HepG2 (cell line): Measurements from ENCODE around the gene MAPK14. TPM values are rescaled to one million over a fixed set of nuclear protein-coding genes. Genes with fewer than 3 reads are reported as not detected.
A peak's percentile ranks its signal among the peaks of the same experiment; 100 is the strongest.

Experiments
- ARID3A ChIP-seq: IDR thresholded peaks from 2 replicates; pipeline ENCODE4 v1.6.1; 2012; ENCODE audit warnings: low read depth, low read length, improper control_type of control experiment
- CREB1 ChIP-seq, 2 experiments: fragments of 450-650 bp in 1 of 2; IDR thresholded peaks; 2 replicates each; pipeline ENCODE4 v1.6.1; 2016 to 2017; ENCODE audit warnings: control low read depth in 1 of 2, mild to moderate bottlenecking in 1 of 2, missing compliant biosample characterization in 1 of 2, missing genetic modification characterization in 1 of 2
- EP300 ChIP-seq, 3 experiments: sonication (generic) in 1 of 3; formaldehyde crosslinking in 1 of 3; IDR thresholded peaks; 2 replicates each; pipeline versions ENCODE4 v1.5.1 to v1.6.1; 2011 to 2020; ENCODE audit warnings: low read depth in 2 of 3, low read length in 2 of 3, borderline replicate concordance in 1 of 3, improper control_type of control experiment in 1 of 3, mild to moderate bottlenecking in 1 of 3, missing genetic modification reagents in 1 of 3, moderate library complexity in 1 of 3
- ETV5 ChIP-seq: IDR thresholded peaks from 2 replicates; pipeline ENCODE4 v1.6.1; 2018; ENCODE audit warnings: missing biosample characterization, missing genetic modification reagents, inconsistent platforms, borderline replicate concordance
- FOXK2 ChIP-seq: fragments of 450-650 bp; IDR thresholded peaks from 2 replicates; pipeline ENCODE4 v1.6.1; 2016
- FOXP4 ChIP-seq: sonication (generic); formaldehyde crosslinking; IDR thresholded peaks from 2 replicates; pipeline ENCODE4 v1.4.0; 2020; ENCODE audit warnings: missing genetic modification reagents
- IRF9 ChIP-seq: sonication (generic); formaldehyde crosslinking; IDR thresholded peaks from 2 replicates; pipeline ENCODE4 v1.8.0; 2022; ENCODE audit warnings: missing genetic modification reagents, mild to moderate bottlenecking, borderline replicate concordance
- KAT8 ChIP-seq: IDR thresholded peaks from 2 replicates; pipeline ENCODE4 v1.6.1; 2016; ENCODE audit warnings: missing genetic modification reagents, missing compliant biosample characterization
- MXD3 ChIP-seq: IDR thresholded peaks from 2 replicates; pipeline ENCODE4 v1.6.1; 2016; ENCODE audit warnings: mild to moderate bottlenecking, missing biosample characterization, missing genetic modification reagents
- PHF8 ChIP-seq: sonication (generic); formaldehyde crosslinking; IDR thresholded peaks from 2 replicates; pipeline ENCODE4 v1.5.0; 2020; ENCODE audit warnings: missing genetic modification reagents
- PITX1 ChIP-seq: sonication (generic); formaldehyde crosslinking; IDR thresholded peaks from 2 replicates; pipeline ENCODE4 v1.5.1; 2020; ENCODE audit warnings: mild to moderate bottlenecking, missing genetic modification reagents
- POGZ ChIP-seq: sonication (generic); formaldehyde crosslinking; IDR thresholded peaks from 2 replicates; pipeline ENCODE4 v1.4.0; 2020; ENCODE audit warnings: mild to moderate bottlenecking, missing genetic modification reagents
- SIX4 ChIP-seq: sonication (generic); formaldehyde crosslinking; IDR thresholded peaks from 2 replicates; pipeline ENCODE4 v1.4.0; 2020; ENCODE audit warnings: missing genetic modification reagents
- SMAD1 ChIP-seq: sonication (generic); formaldehyde crosslinking; IDR thresholded peaks from 2 replicates; pipeline ENCODE4 v1.4.0; 2020; ENCODE audit warnings: missing genetic modification reagents, low read depth, mild to moderate bottlenecking, borderline replicate concordance
- SMAD9 ChIP-seq: sonication (generic); formaldehyde crosslinking; IDR thresholded peaks from 2 replicates; pipeline ENCODE4 v1.5.1; 2020; ENCODE audit warnings: mild to moderate bottlenecking, missing genetic modification reagents
- ZGPAT ChIP-seq: IDR thresholded peaks from 2 replicates; pipeline ENCODE4 v1.6.1; 2016; ENCODE audit warnings: mild to moderate bottlenecking
- ZNF292 ChIP-seq: sonication (generic); formaldehyde crosslinking; IDR thresholded peaks from 2 replicates; pipeline ENCODE4 v1.8.1; 2022; ENCODE audit warnings: mild to moderate bottlenecking, low read depth, missing genetic modification reagents, borderline replicate concordance
- ZNF431 ChIP-seq: sonication (generic); formaldehyde crosslinking; IDR thresholded peaks from 2 replicates; pipeline ENCODE4 v1.9.0; 2022; ENCODE audit warnings: missing genetic modification reagents, low read depth, mild to moderate bottlenecking, borderline replicate concordance
- ZNF619 ChIP-seq: sonication (generic); formaldehyde crosslinking; IDR thresholded peaks from 2 replicates; pipeline ENCODE4 v1.4.0; 2020; ENCODE audit warnings: mild to moderate bottlenecking, missing genetic modification reagents
- ZNF644 ChIP-seq: IDR thresholded peaks from 2 replicates; pipeline ENCODE4 v1.6.1; 2016; ENCODE audit warnings: low read depth
- ZNF878 ChIP-seq: sonication (generic); formaldehyde crosslinking; IDR thresholded peaks from 2 replicates; pipeline ENCODE4 v1.8.1; 2023; ENCODE audit warnings: mild to moderate bottlenecking, missing genetic modification reagents, moderate library complexity
- polyA plus RNA-seq, 8 experiments: library from polyadenylated mRNA; depleted of rRNA in 3 of 8; stranded (reverse) in 7 of 8; unstranded in 1 of 8; fragments of >200 nt; fragmentation: Illumina TruSeq in 4 of 8; extraction: Trizol in 4 of 8; gene quantifications; 2 replicates each; pipeline versions ENCODE4 v1.2.1 to v1.2.3, GENCODE V29; 2011 to 2016; ENCODE audit warnings: low read depth in 4 of 8, missing spikeins in 1 of 8, mixed read lengths in 1 of 8; ENCODE audit not compliant: insufficient read depth in 1 of 8
- total RNA-seq, 5 experiments: library from RNA; depleted of rRNA; stranded (reverse); fragments of >200 nt; fragmentation: Illumina TruSeq; extraction: Trizol; gene quantifications; 2 replicates each; pipeline ENCODE4 v1.2.3, GENCODE V29; 2016; ENCODE audit warnings: low read depth in 1 of 5

MAPK14 gene
- total and polyA plus RNA-seq, 2 of the 13 experiments (the other 11 are each of a cell fraction or from before 2014, with no cell fraction given): 66.3 to 67.3 TPM

- TF ChIP-seq FOXP4 (CRISPR knock-in tag): peak; percentile 68
- peak; percentile 22; the same call in 1 of the 2 replicates for TF ChIP-seq PITX1
- peak; percentile 35 for TF ChIP-seq POGZ (CRISPR knock-in tag)
- TF ChIP-seq ZNF431 (CRISPR knock-in tag): peak; percentile 49; the same call in 1 of the 2 replicates
- no peak for TF ChIP-seq ZNF619 (CRISPR knock-in tag)
- peak in 1 of 2 experiments; percentile 90; a peak in 2 of 4 replicates for TF ChIP-seq EP300 (IDR thresholded peaks at IDR 0.05; ENCODE audit: low read depth in 2 of 2, low read length in 2 of 2)
- TF ChIP-seq EP300 (CRISPR knock-in tag; IDR thresholded peaks at IDR 0.05; ENCODE audit: borderline replicate concordance): peak; percentile 59; the same call in 1 of the 2 replicates
- TF ChIP-seq MXD3 (CRISPR knock-in tag): no peak
- no peak for TF ChIP-seq SMAD9 (CRISPR knock-in tag)
- TF ChIP-seq ZNF644: peak; percentile 90
- TF ChIP-seq ZNF878: peak; percentile 43; the same call in 1 of the 2 replicates
- TF ChIP-seq IRF9: no peak
- TF ChIP-seq CREB1 (IDR thresholded peaks at IDR 0.05): no peak
- TF ChIP-seq CREB1 (CRISPR knock-in tag; IDR thresholded peaks at IDR 0.05): peak; percentile 65
- TF ChIP-seq ETV5 (CRISPR knock-in tag): peak; percentile 11; the same call in 1 of the 2 replicates
- TF ChIP-seq ZGPAT (CRISPR knock-in tag): peak; percentile 66
- TF ChIP-seq ZNF292 (CRISPR knock-in tag): peak; percentile 52; the same call in 1 of the 2 replicates
- TF ChIP-seq PHF8 (CRISPR knock-in tag): peak; percentile 29; the same call in 1 of the 2 replicates
- 0 out of 2 replicates have a peak, but pooled peaks have one; percentile 48 for TF ChIP-seq ARID3A
- 0 out of 2 replicates have a peak, but pooled peaks have one; percentile 19 for TF ChIP-seq SIX4
- TF ChIP-seq SMAD1: no peak
- TF ChIP-seq KAT8 (CRISPR knock-in tag): peak; percentile 74
- peak; percentile 62 for TF ChIP-seq FOXK2
Measured at GRCh38 chr6:36064770-36065396, 37.3 kb downstream of the MAPK14 start (continued).
